Neural cell (in vitro differentiated cells): Measurements from ENCODE around the gene FBXO47.

Source experiments
- CTCF ChIP-seq: fragments of 450-650 bp; IDR thresholded peaks from 2 replicates; pipeline ENCODE4 v1.5.1; 2014; ENCODE audit warnings: antibody characterized with exemption, mild to moderate bottlenecking, moderate library complexity; ENCODE audit not compliant: poor library complexity, severe bottlenecking
- EZH2 ChIP-seq: fragments of 200-600, 300-800 bp; shearing (Covaris generic), sonication (generic); IDR thresholded peaks from 2 replicates; pipeline ENCODE4 v1.6.1; 2014; ENCODE audit warnings: antibody characterized with exemption, low read length, borderline replicate concordance, mild to moderate bottlenecking; ENCODE audit not compliant: insufficient read depth, poor library complexity, severe bottlenecking
- MXI1 ChIP-seq: fragments of 450-650 bp; conservative IDR thresholded peaks from 2 replicates; pipeline ENCODE4 v1.6.1; 2014; ENCODE audit warnings: antibody characterized with exemption, mild to moderate bottlenecking; ENCODE audit not compliant: poor library complexity, severe bottlenecking
- POLR2AphosphoS5 ChIP-seq: IDR thresholded peaks from 2 replicates; pipeline ENCODE4 v1.6.1; 2012
- RAD21 ChIP-seq: fragments of 450-650 bp; conservative IDR thresholded peaks from 2 replicates; pipeline ENCODE4 v1.6.1; 2014; ENCODE audit warnings: antibody characterized with exemption, mild to moderate bottlenecking, moderate library complexity
- REST ChIP-seq: IDR thresholded peaks from 2 replicates; pipeline ENCODE4 v1.6.1; 2012; ENCODE audit warnings: borderline replicate concordance
- TAF1 ChIP-seq: IDR thresholded peaks from 2 replicates; pipeline ENCODE4 v1.6.1; 2012; ENCODE audit warnings: low read depth

DNA sequence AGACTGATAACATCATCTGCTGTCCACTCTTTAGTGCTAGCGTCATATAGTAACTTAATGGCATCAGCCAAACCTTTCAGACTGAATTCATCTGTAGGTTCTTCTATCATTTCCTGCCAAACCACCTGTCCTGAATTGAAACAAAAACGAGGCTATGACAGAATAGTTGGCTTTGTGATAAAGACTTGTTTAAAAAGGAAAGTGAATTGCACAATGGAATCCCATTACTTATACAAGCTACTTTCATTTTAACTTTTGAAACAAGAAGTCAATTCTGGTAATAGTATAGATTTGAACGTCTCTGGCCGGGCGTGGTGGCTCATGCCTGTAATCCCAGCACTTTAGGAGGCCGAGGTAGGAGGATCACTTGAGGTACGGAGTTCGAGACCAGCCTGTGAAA, 23.6 kb downstream of the FBXO47 start:
- TF ChIP-seq CTCF, result no peak
- no peak for TF ChIP-seq TAF1
- TF ChIP-seq REST, result no peak
- TF ChIP-seq POLR2AphosphoS5, result no peak
- TF ChIP-seq MXI1, result no peak
- no peak for TF ChIP-seq RAD21
- no peak for TF ChIP-seq EZH2
